ENCODE measurements around the gene GPR108.

GRCh38 chr19:6737284-6737872 lies at the start of gene GPR108:
- TF ChIP-seq CREB5 (CRISPR knock-in tag; IDR thresholded peaks at IDR 0.05; ENCODE audit: low read depth), result no peak
- TF ChIP-seq RARB (CRISPR knock-in tag; IDR thresholded peaks at IDR 0.05), result no peak
- no peak for TF ChIP-seq ZNF8 (CRISPR knock-in tag; IDR thresholded peaks at IDR 0.05)
- TF ChIP-seq ZC3H10 (CRISPR knock-in tag; IDR thresholded peaks at IDR 0.05), result no peak
- no peak for TF ChIP-seq PATZ1 (CRISPR knock-in tag; IDR thresholded peaks at IDR 0.05; ENCODE audit: borderline replicate concordance)
- no peak for TF ChIP-seq TOX (CRISPR knock-in tag; IDR thresholded peaks at IDR 0.05; ENCODE audit: borderline replicate concordance)

All from SK-N-SH treated with all-trans-retinoic acid at 6 μM for 48 hours (cell line).